GM12874 (cell line): ENCODE results near the gene CD300LG.

ENCODE experiments used
- TF ChIP-seq, protein P1 (sequence below): IDR thresholded peaks from 2 replicates; pipeline ENCODE4 v1.5.1; 2011; ENCODE audit warnings: low read depth, mild to moderate bottlenecking, control low read depth, low read length, moderate library complexity; ENCODE audit not compliant: insufficient read depth

Gene CD300LG

DNA sequence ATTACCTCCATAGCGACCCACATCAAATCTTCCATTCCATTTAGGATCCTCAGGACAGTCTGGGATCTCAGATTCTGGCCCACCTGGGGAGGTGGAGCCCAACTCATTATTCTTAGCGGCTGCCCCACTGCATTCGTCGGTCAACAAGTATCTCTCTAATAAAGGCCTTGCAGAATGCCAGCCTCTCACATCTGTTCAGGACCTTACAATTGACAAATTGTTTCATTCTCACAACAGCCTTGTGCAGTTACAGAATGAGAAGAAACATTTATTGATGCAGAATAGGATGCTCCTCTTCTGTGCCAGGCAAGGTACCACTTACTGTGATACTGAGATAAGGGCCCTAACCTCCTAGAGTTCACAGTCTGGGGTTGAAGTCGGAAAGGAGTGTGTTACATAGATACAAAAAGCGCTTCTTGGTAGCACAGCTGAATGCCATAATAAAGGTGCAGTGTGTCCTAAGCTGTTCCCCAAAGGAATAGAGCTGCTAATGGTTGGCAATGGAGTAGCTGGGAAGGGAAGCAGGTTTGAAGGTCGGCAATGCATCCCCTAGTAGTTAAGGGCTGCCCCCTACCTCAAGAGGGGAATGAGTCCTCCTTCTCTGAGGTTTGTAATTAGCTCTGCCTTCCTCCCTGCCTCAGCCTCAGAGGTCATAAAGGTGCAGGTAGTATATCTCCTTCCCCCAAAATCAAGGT lies 62.7 kb downstream of the CD300LG start:
- TF ChIP-seq, protein P1, sequence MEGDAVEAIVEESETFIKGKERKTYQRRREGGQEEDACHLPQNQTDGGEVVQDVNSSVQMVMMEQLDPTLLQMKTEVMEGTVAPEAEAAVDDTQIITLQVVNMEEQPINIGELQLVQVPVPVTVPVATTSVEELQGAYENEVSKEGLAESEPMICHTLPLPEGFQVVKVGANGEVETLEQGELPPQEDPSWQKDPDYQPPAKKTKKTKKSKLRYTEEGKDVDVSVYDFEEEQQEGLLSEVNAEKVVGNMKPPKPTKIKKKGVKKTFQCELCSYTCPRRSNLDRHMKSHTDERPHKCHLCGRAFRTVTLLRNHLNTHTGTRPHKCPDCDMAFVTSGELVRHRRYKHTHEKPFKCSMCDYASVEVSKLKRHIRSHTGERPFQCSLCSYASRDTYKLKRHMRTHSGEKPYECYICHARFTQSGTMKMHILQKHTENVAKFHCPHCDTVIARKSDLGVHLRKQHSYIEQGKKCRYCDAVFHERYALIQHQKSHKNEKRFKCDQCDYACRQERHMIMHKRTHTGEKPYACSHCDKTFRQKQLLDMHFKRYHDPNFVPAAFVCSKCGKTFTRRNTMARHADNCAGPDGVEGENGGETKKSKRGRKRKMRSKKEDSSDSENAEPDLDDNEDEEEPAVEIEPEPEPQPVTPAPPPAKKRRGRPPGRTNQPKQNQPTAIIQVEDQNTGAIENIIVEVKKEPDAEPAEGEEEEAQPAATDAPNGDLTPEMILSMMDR, result no peak

DNA sequence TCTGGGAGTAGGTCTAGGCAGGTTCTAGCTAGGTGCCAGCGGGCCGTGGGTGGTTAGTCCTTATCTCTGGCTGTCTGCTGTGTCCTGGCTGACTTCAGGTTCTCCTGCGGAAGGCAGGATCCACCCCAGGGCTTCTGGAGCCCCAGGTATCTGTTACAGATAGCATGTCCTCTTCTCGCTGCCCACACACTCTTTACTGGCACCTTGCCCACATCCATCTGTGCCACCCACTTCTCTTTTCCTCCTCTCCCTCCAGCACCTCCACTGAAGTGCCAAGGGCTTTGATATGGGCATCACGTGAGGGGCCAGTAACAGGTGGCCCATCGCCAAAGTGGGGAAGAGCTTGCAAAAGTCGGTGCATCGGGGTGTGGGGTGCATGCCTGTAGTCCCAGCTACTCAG lies 64.9 kb downstream of the CD300LG start:
- TF ChIP-seq, protein P1, result no peak

DNA sequence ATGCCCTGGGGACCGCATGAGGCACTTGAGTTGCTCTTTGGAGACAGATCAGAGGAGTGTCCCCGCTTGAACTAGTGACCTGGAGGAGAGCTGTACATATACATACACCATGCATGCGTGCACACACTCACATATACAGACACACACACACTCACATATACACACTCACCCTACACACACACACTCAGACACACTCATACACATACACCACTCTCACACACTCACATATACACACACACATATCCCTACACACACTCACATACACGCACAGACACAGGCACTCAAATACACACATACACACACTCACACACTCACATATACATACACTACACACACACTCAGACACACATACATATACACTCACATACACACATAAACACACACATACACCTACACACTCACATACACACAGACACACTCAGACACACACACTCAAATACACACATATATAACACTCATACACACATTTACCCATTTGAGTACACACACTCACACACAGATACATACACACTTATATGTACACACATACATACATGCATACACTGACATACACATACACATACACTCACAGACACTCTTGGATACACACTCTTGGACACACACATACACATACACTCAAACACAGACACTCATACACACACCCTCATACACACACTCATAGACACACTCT lies 65.8 kb downstream of the CD300LG start:
- TF ChIP-seq, protein P1, result no peak
